Left ventricle myocardium inferior (tissue), 1 donor: ENCODE results near the gene FNDC3A. TPM values are rescaled to one million over a fixed set of nuclear protein-coding genes. Genes with fewer than 3 reads are reported as not detected.

Experiments used
- DNase-seq: peaks from one replicate; pipeline ENCODE4 v3.0.0-alpha.2; 2020
- H3K27ac ChIP-seq: fragments of 200-600 bp; replicated peaks from 2 replicates; pipeline ENCODE4 v1.8.0; 2021
- H3K27me3 ChIP-seq: fragments of 200-600 bp; 2 replicates; pipeline ENCODE4 v1.8.0; 2021; ENCODE audit warnings: low read depth
- H3K36me3 ChIP-seq: fragments of 200-600 bp; 2 replicates; pipeline ENCODE4 v1.8.0; 2021
- H3K4me1 ChIP-seq: fragments of 200-600 bp; 2 replicates; pipeline ENCODE4 v1.8.0; 2021
- H3K4me3 ChIP-seq: fragments of 200-600 bp; 2 replicates; pipeline ENCODE4 v1.8.0; 2021; ENCODE audit warnings: mild to moderate bottlenecking, moderate library complexity
- H3K9me3 ChIP-seq: fragments of 200-600 bp; replicated peaks from 2 replicates; pipeline ENCODE4 v1.8.0; 2021
- CTCF ChIP-seq: fragments of 200-600 bp; IDR thresholded peaks from 2 replicates; pipeline ENCODE4 v1.8.0; 2021; ENCODE audit warnings: antibody characterized with exemption, mild to moderate bottlenecking, borderline replicate concordance
- intact Hi-C: fragments of 100-400 bp; cut with micrococcal nuclease; formaldehyde crosslinking; loops from one replicate; pipeline ENCODE4 v1.11.0; 2022
- total RNA-seq: library from RNA; stranded (reverse); fragmentation: NEBNext Ultra II Directional; extraction: Animal tissue kit (Norgen Biotek cat#: 25700); gene quantifications from one replicate; pipeline ENCODE4 v1.2.1, GENCODE V29; 2021
- donor health status: DM: no; HTN: yes; CAD: no; lungs with severe emphysema.

FNDC3A gene
- total RNA-seq, 1 donor from 2014 or later = 18.9 TPM

DNA sequence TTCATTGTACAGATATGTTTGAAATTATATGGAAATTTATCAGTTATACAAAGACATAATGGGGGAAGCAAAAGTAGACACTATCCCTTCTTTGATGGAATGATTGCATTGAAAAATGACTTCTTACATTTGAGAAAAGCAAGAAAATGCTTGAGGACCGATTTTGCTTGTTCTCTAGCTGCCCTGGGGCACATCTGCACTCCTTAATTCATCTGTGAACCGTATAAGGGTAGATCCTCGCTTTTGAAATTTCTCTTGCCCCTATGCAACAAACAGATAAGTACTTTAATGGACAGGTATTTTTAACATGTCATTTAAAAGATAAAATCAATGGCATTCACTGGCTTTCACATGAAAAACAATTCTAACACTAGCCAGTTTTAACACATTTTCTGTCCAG, 230.9 kb downstream of the FNDC3A start:
- H3K27ac ChIP-seq = no peak overlapping the region
- DNase-seq = no peak
- no peaks in the 10 kb centered on the region for H3K27me3 ChIP-seq
- peaks cover 69% of the 10 kb centered on the region for H3K36me3 ChIP-seq
- H3K4me1 ChIP-seq = no peaks in the 10 kb centered on the region
- H3K4me3 ChIP-seq = no peak overlapping the region
- no peaks in the 10 kb centered on the region for H3K9me3 ChIP-seq
- no peak for TF ChIP-seq CTCF
- intact Hi-C loops = no loop called here

DNA sequence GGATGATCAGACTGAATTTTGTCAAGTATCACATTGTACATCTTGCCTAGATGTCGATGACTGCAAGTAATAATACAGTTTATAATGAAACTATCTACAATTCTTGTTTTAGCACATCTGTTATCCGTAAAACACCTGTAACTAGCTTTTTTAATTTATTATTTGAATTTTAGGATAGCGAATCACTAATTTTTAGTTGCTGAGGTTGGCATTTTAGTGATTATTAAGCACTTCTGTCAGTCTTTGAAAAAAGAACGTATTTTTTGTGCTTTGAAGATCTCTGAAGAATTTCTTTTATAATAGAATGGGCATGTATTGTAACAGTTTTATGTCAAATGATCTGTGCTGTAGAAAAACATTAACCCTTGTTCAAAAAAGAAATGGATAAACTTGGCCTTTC, 232.9 kb downstream of the FNDC3A start:
- H3K9me3 ChIP-seq = no peaks in the 10 kb centered on the region
- no peak for DNase-seq
- H3K27me3 ChIP-seq = no peaks in the 10 kb centered on the region
- H3K4me3 ChIP-seq = no peak overlapping the region
- no peak overlapping the region for H3K27ac ChIP-seq
- intact Hi-C loops = no loop called here
- no peak for TF ChIP-seq CTCF
- no peaks in the 10 kb centered on the region for H3K4me1 ChIP-seq
- H3K36me3 ChIP-seq = peaks cover 49% of the 10 kb centered on the region

GRCh38 chr13:49210114-49210513, 234.4 kb downstream of the FNDC3A start:
- intact Hi-C loops = no loop called here
- H3K4me3 ChIP-seq = no peak overlapping the region
- no peaks in the 10 kb centered on the region for H3K4me1 ChIP-seq
- no peaks in the 10 kb centered on the region for H3K9me3 ChIP-seq
- TF ChIP-seq CTCF = no peak
- no peak for DNase-seq
- peaks cover 34% of the 10 kb centered on the region for H3K36me3 ChIP-seq
- H3K27me3 ChIP-seq = no peaks in the 10 kb centered on the region
- H3K27ac ChIP-seq = no peak overlapping the region

GRCh38 chr13:49210669-49211068, 235.0 kb downstream of the FNDC3A start:
- Histone ChIP-seq H3K4me3 (no peak overlapping the region), H3K9me3 (no peaks in the 10 kb centered on the region), H3K4me1 (no peaks in the 10 kb centered on the region), H3K27me3 (no peaks in the 10 kb centered on the region), H3K36me3 (peaks cover 30% of the 10 kb centered on the region), H3K27ac (no peak overlapping the region)
- no peak for DNase-seq
- intact Hi-C loops = no loop called here
- TF ChIP-seq CTCF = no peak

DNA sequence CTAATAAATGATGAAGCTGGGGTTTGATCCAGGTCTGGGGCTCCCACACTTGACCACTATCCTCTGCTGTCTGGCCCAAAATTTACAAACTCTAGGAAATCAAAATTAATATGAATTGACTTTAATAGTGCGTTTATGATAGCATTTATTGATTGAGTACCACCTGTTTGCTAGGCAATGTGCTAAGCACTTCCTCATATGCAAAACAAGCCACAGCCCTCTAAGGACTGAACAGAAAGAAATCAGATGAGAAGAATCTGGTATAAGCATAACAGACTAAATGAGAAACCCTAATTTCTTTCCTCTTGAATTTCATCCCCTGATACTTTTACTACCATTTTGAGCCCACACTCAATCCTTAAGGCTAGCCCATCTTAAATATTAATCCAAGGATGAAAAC, 237.8 kb downstream of the FNDC3A start:
- no peaks in the 10 kb centered on the region for H3K4me1 ChIP-seq
- peaks cover 13% of the 10 kb centered on the region for H3K27me3 ChIP-seq
- no peak overlapping the region for H3K27ac ChIP-seq
- intact Hi-C loops = no loop called here
- no peak for TF ChIP-seq CTCF
- no peak for DNase-seq
- no peak overlapping the region for H3K4me3 ChIP-seq
- peaks cover 2% of the 10 kb centered on the region for H3K36me3 ChIP-seq
- H3K9me3 ChIP-seq = no peaks in the 10 kb centered on the region
